SK-N-SH (cell line): ENCODE results near the gene PCSK9. TPM values are rescaled to one million over a fixed set of nuclear protein-coding genes. Genes with fewer than 3 reads are reported as not detected.

Experiments used
- CTCF ChIA-PET: fragments of 300-600, 350-600 bp; formaldehyde crosslinking; extraction: SDS; loops from one replicate; lab custom pipeline; 2021; lab: Yijun Ruan, JAX
- POLR2A ChIA-PET: fragments of 350-600 bp; sonication (Branson Sonifier 250); formaldehyde crosslinking; extraction: SDS; loops from one replicate; lab custom pipeline; 2020; ENCODE audit warnings: antibody characterized with exemption, inconsistent platforms; lab: Yijun Ruan, JAX
- DNase-seq: peaks from one replicate; pipeline ENCODE4 v3.0.0; 2012
- H2AFZ ChIP-seq: fragments of 200-600 bp; sonication (generic); 2 replicates; pipeline ENCODE4 v1.8.1; 2016; ENCODE audit warnings: antibody characterized with exemption, mild to moderate bottlenecking, low read depth
- H3F3A ChIP-seq: fragments of 200-600 bp; sonication (generic); replicated peaks from 2 replicates; pipeline ENCODE3; 2016; ENCODE audit warnings: antibody characterized with exemption, mild to moderate bottlenecking; ENCODE audit not compliant: insufficient read depth
- H3K27ac ChIP-seq, 2 experiments: fragments of 200-500 bp in 1 of 2; fragments of 200-600 bp in 1 of 2; sonication (Bioruptor generic) in 1 of 2; sonication (generic), shearing (Covaris generic) in 1 of 2; 2 replicates each; pipeline versions ENCODE4 v1.5.1 to v1.6.1; 2014 to 2016; ENCODE audit warnings: low read depth in 2 of 2, inconsistent platforms in 1 of 2, low read length in 1 of 2, mild to moderate bottlenecking in 1 of 2, mixed read lengths in 1 of 2
- H3K27me3 ChIP-seq: fragments of 200-600 bp; sonication (generic), shearing (Covaris generic); 2 replicates; pipeline ENCODE4 v1.6.1; 2016; ENCODE audit warnings: mixed run types; ENCODE audit not compliant: insufficient read depth
- H3K36me3 ChIP-seq, 2 experiments: fragments of 200-500 bp in 1 of 2; fragments of 200-600 bp in 1 of 2; sonication (Bioruptor generic) in 1 of 2; sonication (generic) in 1 of 2; replicated peaks in 1 of 2; 2 replicates each; pipeline versions ENCODE3 to v1.5.1; 2014 to 2016; ENCODE audit warnings: low read length in 1 of 2, mild to moderate bottlenecking in 1 of 2; ENCODE audit not compliant: insufficient read depth in 2 of 2, control insufficient read depth in 1 of 2
- H3K4me1 ChIP-seq, 2 experiments: fragments of 200-500 bp in 1 of 2; fragments of 200-600 bp in 1 of 2; sonication (Bioruptor generic) in 1 of 2; sonication (generic), shearing (Covaris generic) in 1 of 2; 2 replicates each; pipeline versions ENCODE4 v1.5.1 to v1.6.1; 2014 to 2016; ENCODE audit warnings: low read depth in 1 of 2, low read length in 1 of 2, mixed run types in 1 of 2; ENCODE audit not compliant: insufficient read depth in 2 of 2, control insufficient read depth in 1 of 2
- H3K4me2 ChIP-seq: fragments of 200-600 bp; sonication (generic), shearing (Covaris generic); 2 replicates; pipeline ENCODE4 v1.6.1; 2017; ENCODE audit warnings: mixed run types
- H3K4me3 ChIP-seq, 2 experiments: fragments of 200-500 bp in 1 of 2; fragments of 200-600 bp in 1 of 2; sonication (Bioruptor generic) in 1 of 2; sonication (generic), shearing (Covaris generic) in 1 of 2; 2 replicates each; pipeline versions ENCODE4 v1.5.1 to v1.8.1; 2014 to 2016; ENCODE audit warnings: low read depth in 2 of 2, inconsistent platforms in 1 of 2, low read length in 1 of 2, mild to moderate bottlenecking in 1 of 2, mixed read lengths in 1 of 2, moderate library complexity in 1 of 2
- H3K79me2 ChIP-seq: fragments of 200-600 bp; sonication (generic); 2 replicates; pipeline ENCODE4 v1.8.1; 2017; ENCODE audit warnings: mild to moderate bottlenecking; ENCODE audit not compliant: insufficient read depth
- H3K9ac ChIP-seq: fragments of 200-600 bp; sonication (generic); 2 replicates; pipeline ENCODE4 v1.6.1; 2017; ENCODE audit warnings: mixed run types
- H3K9me2 ChIP-seq: fragments of 200-600 bp; sonication (generic); 2 replicates; pipeline ENCODE4 v1.6.1; 2017; ENCODE audit warnings: mixed run types
- H3K9me3 ChIP-seq: fragments of 200-600 bp; sonication (generic); 2 replicates; pipeline ENCODE4 v1.6.1; 2017; ENCODE audit warnings: mixed run types, mild to moderate bottlenecking, moderate library complexity
- H4K20me1 ChIP-seq: fragments of 200-600 bp; sonication (generic); 2 replicates; pipeline ENCODE4 v1.6.1; 2017; ENCODE audit warnings: mild to moderate bottlenecking, mixed run types; ENCODE audit not compliant: insufficient read depth
- EP300 ChIP-seq, 2 experiments: IDR thresholded peaks; 2 replicates each; pipeline versions ENCODE4 v1.4.0 to v1.6.1; 2012; ENCODE audit warnings: borderline replicate concordance in 1 of 2, low read depth in 1 of 2, low read length in 1 of 2
- GABPA ChIP-seq: IDR thresholded peaks from 2 replicates; pipeline ENCODE4 v1.4.0; 2012; ENCODE audit warnings: low read depth, mild to moderate bottlenecking
- JUND ChIP-seq: IDR thresholded peaks from 2 replicates; pipeline ENCODE4 v1.4.0; 2012
- MAX ChIP-seq: IDR thresholded peaks from 2 replicates; pipeline ENCODE4 v1.4.0; 2012; ENCODE audit warnings: low read depth
- MEF2A ChIP-seq: IDR thresholded peaks from 2 replicates; pipeline ENCODE4 v1.4.0; 2012; ENCODE audit warnings: low read depth, borderline replicate concordance
- MXI1 ChIP-seq: IDR thresholded peaks from 2 replicates; pipeline ENCODE4 v1.6.1; 2012; ENCODE audit warnings: mild to moderate bottlenecking, low read depth, low read length, improper control_type of control experiment
- NFIC ChIP-seq: IDR thresholded peaks from 2 replicates; pipeline ENCODE4 v1.4.0; 2012; ENCODE audit warnings: borderline replicate concordance
- RAD21 ChIP-seq: IDR thresholded peaks from 2 replicates; pipeline ENCODE4 v1.6.1; 2012; ENCODE audit warnings: mild to moderate bottlenecking, low read length
- SMC3 ChIP-seq: IDR thresholded peaks from 2 replicates; pipeline ENCODE4 v1.6.1; 2012; ENCODE audit warnings: low read depth, low read length, improper control_type of control experiment
- TCF12 ChIP-seq: IDR thresholded peaks from 2 replicates; pipeline ENCODE4 v1.4.0; 2012
- TEAD4 ChIP-seq: IDR thresholded peaks from 2 replicates; pipeline ENCODE4 v1.4.0; 2012; ENCODE audit warnings: mild to moderate bottlenecking, borderline replicate concordance; ENCODE audit not compliant: insufficient read depth
- YY1 ChIP-seq: IDR thresholded peaks from 2 replicates; pipeline ENCODE4 v1.4.0; 2012; ENCODE audit warnings: low read depth, mild to moderate bottlenecking
- WGBS: methylation state at CpG from one replicate; pipeline ENCODE4 v1.1.6; 2017; ENCODE audit warnings: low lambda C conversion rate; 5-methylcytosine and 5-hydroxymethylcytosine counted together
- polyA plus RNA-seq, 3 experiments: library from polyadenylated mRNA; depleted of rRNA; stranded (reverse); fragments of >200 nt; gene quantifications; 2 replicates each; pipeline ENCODE4 v1.2.3, GENCODE V29; 2012

PCSK9 gene
- polyA plus RNA-seq, 1 of the 3 experiments (the other 2 are of a cell fraction) = 0.02 TPM

DNA sequence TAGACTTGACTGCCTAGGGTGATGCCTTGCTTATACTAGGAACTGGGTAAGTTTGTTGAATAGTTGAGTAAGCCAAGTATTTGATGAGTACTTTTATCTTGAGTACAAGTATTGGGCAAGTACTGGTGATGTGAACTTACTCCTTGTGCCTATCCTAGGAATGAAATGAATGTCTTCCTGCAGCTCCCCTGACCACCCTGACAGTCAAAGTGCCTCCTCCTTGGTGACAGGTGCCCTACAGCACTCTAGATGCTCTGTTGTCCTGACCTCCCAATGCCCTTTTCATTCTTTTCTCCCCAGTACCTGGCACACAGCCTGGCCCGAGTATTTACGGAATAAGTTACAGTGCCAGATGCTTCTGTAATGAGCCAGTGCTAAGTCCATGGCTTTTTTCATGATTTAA lies 25.5 kb downstream of the PCSK9 start:
- H3K4me1 ChIP-seq = peaks cover 0 to 37% of the 10 kb centered on the region in 2 experiments; a peak in 2 of 4 replicates
- no peaks in the 10 kb centered on the region for H3K9me3 ChIP-seq

DNA sequence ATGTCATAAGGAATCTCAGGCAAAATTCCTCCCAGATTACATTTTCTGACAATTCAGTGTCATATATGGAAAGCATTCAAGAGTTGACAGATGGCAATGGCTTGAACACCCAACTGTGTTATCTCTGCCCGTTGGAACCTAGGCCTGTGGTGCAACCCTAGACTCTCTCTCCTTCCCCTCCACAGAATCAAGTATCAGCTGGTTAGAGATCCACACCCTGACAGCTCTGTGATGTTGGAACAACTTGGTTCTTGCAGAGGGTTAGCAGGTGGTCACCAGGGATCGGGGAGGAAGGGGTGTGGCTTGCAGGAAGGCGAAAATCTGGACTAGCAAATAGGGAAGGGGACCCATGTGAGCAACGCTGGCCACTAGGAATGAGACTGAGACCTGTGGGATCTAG lies 26.3 kb downstream of the PCSK9 start:
- no peaks in the 10 kb centered on the region for H4K20me1 ChIP-seq
- TF ChIP-seq JUND (no peak), GABPA (no peak), MEF2A (no peak), MAX (no peak)
- DNase-seq = no peak
- no peak overlapping the region for H3K9ac ChIP-seq
- no peaks in the 10 kb centered on the region for H3K79me2 ChIP-seq
- H3K27ac ChIP-seq = no peak overlapping the region
- H3K4me3 ChIP-seq = no peak overlapping the region
- H3K9me3 ChIP-seq = no peaks in the 10 kb centered on the region
- CTCF ChIA-PET = interaction anchor here (0.9 kb wide), 1 partner anchor 25 kb away, joined by 3 read pairs; no protein-coding TSS in a partner anchor
- no peak overlapping the region for H2AFZ ChIP-seq
- H3K4me1 ChIP-seq = peaks cover 0 to 37% of the 10 kb centered on the region in 2 experiments; a peak in 2 of 4 replicates
- WGBS = 94% methylated on average over 4 of the region's 4 CpGs
- POLR2A ChIA-PET = no interaction called here
- peaks cover 23 to 42% of the 10 kb centered on the region in 2 experiments for H3K36me3 ChIP-seq
- H3K9me2 ChIP-seq = no peaks in the 10 kb centered on the region
- H3F3A ChIP-seq = no peaks in the 10 kb centered on the region
- H3K4me2 ChIP-seq = no peak overlapping the region
- H3K27me3 ChIP-seq = no peaks in the 10 kb centered on the region

More for the DNA sequence above, 25.5 kb downstream of the PCSK9 start:
- Histone ChIP-seq H3K36me3 (peaks cover 22 to 36% of the 10 kb centered on the region in 2 experiments), H3K4me2 (no peak overlapping the region), H2AFZ (no peak overlapping the region), H3F3A (no peaks in the 10 kb centered on the region), H3K27me3 (no peaks in the 10 kb centered on the region), H3K4me3 (no peak overlapping the region), H3K27ac (peak overlapping the region in 1 of 2 experiments; percentile 43; a peak in 2 of 4 replicates), H4K20me1 (no peaks in the 10 kb centered on the region), H3K9ac (no peak overlapping the region), H3K79me2 (no peaks in the 10 kb centered on the region), H3K9me2 (no peaks in the 10 kb centered on the region)
- 38% methylated on average over 2 of the region's 2 CpGs for WGBS
- DNase-seq = no peak
- TF ChIP-seq SMC3 = no peak
- TF ChIP-seq NFIC = peak; percentile 28; the same call in 1 of the 2 replicates
- TF ChIP-seq RAD21 = no peak
- TF ChIP-seq MEF2A = no peak
- TF ChIP-seq MXI1 = no peak
- TF ChIP-seq TCF12 = peak; percentile 29; the same call in 1 of the 2 replicates
- no peak for TF ChIP-seq EP300 (IDR thresholded peaks at IDR 0.05; ENCODE audit: borderline replicate concordance in 1 of 2, low read depth in 1 of 2, low read length in 1 of 2)
- no peak for TF ChIP-seq TEAD4
- ChIA-PET CTCF (interaction anchor here (0.8 to 1.3 kb wide), 3 partner anchors 9 to 273 kb away, joined by 3 to 4 read pairs (median 3); no protein-coding TSS in a partner anchor), POLR2A (no interaction called here)

- H3K79me2 ChIP-seq = no peaks in the 10 kb centered on the region
- TF ChIP-seq YY1 (no peak), MXI1 (peak; percentile 20; the same call in 1 of the 2 replicates)
- WGBS = 97% methylated on average over 17 of the region's 17 CpGs
- no peak overlapping the region for H3K9ac ChIP-seq
- no peak overlapping the region for H3K4me3 ChIP-seq
- no peaks in the 10 kb centered on the region for H4K20me1 ChIP-seq
- no peak for DNase-seq
- H3K4me1 ChIP-seq = peaks cover 0 to 37% of the 10 kb centered on the region in 2 experiments; a peak in 2 of 4 replicates
- H3K4me2 ChIP-seq = no peak overlapping the region
- CTCF ChIA-PET = no interaction called here
- peaks cover 31 to 56% of the 10 kb centered on the region in 2 experiments for H3K36me3 ChIP-seq
- H3K27ac ChIP-seq = peak overlapping the region in 1 of 2 experiments; percentile 58; a peak in 1 of 4 replicates
- H3K9me3 ChIP-seq = no peaks in the 10 kb centered on the region
- no peaks in the 10 kb centered on the region for H3K27me3 ChIP-seq
- no peaks in the 10 kb centered on the region for H3K9me2 ChIP-seq
- H2AFZ ChIP-seq = no peak overlapping the region
- POLR2A ChIA-PET = no interaction called here
- H3F3A ChIP-seq = peaks cover 3% of the 10 kb centered on the region
Measured at GRCh38 chr1:55067022-55067778, 27.9 kb downstream of the PCSK9 start.
